HUES64 (cell line): ENCODE results near the gene KLF13.

ENCODE experiments used
- H3K27ac ChIP-seq: 2 replicates; pipeline ENCODE4 v1.7.0; 2013; ENCODE audit warnings: low read depth, low read length, inconsistent platforms
- H3K27me3 ChIP-seq: 2 replicates; pipeline ENCODE4 v1.6.1; 2013; ENCODE audit warnings: mild to moderate bottlenecking, low read length; ENCODE audit not compliant: insufficient read depth
- H3K36me3 ChIP-seq: 2 replicates; pipeline ENCODE4 v1.6.1; 2013; ENCODE audit warnings: mild to moderate bottlenecking, low read length; ENCODE audit not compliant: insufficient read depth
- H3K4me1 ChIP-seq: 2 replicates; pipeline ENCODE4 v1.6.1; 2013; ENCODE audit warnings: mild to moderate bottlenecking, low read length, moderate library complexity; ENCODE audit not compliant: insufficient read depth
- H3K4me3 ChIP-seq: 2 replicates; pipeline ENCODE4 v1.5.1; 2013; ENCODE audit warnings: mild to moderate bottlenecking, low read length, moderate library complexity
- H3K9ac ChIP-seq: 2 replicates; pipeline ENCODE4 v1.6.1; 2013; ENCODE audit warnings: mild to moderate bottlenecking, low read depth, low read length
- H3K9me3 ChIP-seq: 2 replicates; pipeline ENCODE4 v1.6.1; 2013; ENCODE audit warnings: low read depth, low read length; ENCODE audit not compliant: insufficient read depth
- WGBS: fragments of 150-250, 120-280 bp; methylation state at CpG from one replicate; pipeline ENCODE4 v1.1.7; 2013; ENCODE audit warnings: missing lambda C conversion rate; 5-methylcytosine and 5-hydroxymethylcytosine counted together

Gene KLF13

DNA sequence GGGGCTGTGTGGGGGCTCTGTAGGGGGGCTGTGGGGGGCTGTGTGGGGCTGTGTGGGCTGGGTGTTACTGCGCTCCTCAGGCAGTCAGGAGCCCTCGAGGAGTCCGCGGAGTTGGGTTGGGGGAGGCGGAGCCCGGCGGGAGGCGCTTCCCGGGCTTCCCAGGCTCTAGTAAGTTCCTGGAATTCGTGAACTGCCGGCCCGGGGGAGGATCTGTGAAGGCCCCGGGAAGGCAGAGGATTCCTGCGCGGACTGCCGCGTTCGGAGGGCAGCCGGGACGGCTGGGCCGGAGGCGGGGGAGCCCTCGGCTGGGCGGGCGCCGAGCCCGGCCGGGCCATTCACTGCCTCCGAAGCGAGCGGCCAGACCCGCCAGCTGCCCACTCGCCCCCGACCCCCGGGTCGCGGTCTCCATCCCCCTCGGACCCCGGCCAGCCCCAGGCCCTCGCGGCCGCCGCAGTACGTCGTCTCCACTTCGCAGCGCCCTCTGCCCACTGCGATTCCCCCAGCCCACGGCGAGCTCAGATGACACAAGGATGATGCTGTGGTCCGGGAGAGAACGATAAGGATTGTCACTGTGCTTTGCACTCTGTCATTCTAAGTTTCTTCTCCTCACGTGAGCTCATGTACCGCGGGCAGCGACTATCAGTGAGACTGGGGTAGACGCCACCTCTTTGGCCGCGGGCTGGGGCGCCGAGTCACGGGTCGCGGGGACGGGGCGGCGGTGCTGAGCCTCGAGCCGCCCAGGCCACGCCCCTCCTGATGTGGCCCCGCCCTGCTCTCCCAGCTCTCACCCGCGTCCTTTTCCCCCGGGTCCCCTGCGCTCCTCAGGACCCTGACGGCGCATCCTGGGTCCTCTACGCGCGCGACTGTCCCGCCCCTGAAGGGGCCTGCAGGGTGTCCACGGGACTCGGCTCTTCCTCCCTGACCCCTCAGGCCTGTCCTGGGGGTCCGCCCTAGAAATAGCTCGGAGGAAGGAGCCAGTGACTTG is 65.3 kb downstream of the KLF13 start:
- H3K4me1 ChIP-seq: peaks cover 5% of the 10 kb centered on the region
- peak overlapping the region; percentile 68 for H3K4me3 ChIP-seq
- no peaks in the 10 kb centered on the region for H3K36me3 ChIP-seq
- H3K27ac ChIP-seq: no peak overlapping the region
- peak overlapping the region; percentile 21; the same call in 1 of the 2 replicates for H3K9ac ChIP-seq
- under 1% methylated on average over 86 of the region's 86 CpGs for WGBS
- peaks cover 32% of the 10 kb centered on the region for H3K27me3 ChIP-seq
- H3K9me3 ChIP-seq: peaks cover 6% of the 10 kb centered on the region; the same call in 1 of the 2 replicates

GRCh38 chr15:31392761-31393401 is 66.2 kb downstream of the KLF13 start:
- WGBS: 2% methylated on average over 42 of the region's 43 CpGs

DNA sequence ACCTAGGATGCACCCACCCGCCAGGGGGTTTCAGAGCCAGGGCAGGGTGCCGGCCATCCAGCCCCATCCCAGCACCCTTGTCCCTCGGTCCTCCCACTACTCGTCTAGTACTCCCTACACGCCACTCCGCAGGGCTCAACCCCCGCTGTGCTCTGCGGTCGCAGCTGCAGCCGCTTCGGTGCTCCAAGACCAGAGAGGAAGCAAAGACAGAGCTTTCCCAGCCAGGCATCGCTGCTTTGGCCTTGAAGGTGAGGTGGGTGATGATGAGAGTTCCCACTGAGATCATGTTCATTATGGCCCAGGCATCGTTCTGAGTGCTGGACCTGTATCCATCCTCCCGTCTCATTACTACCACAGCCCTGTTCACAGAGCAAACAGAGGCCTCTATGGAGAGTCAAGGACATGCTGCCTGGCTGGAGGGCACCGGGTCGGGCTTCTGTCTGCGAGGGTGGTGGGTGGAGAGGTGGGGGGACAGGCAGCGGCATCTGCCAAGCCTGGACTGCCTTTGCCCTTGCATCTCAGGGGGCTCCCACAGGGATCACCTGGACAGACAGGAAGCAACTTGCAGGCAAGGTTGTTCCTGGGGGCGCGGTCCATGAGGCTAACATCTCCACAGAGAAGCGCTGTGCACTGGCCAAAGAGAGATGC is 66.9 kb downstream of the KLF13 start:
- Histone ChIP-seq H3K4me1 (peaks cover 18% of the 10 kb centered on the region), H3K27me3 (peaks cover 32% of the 10 kb centered on the region), H3K27ac (no peak overlapping the region), H3K9me3 (peaks cover 6% of the 10 kb centered on the region; the same call in 1 of the 2 replicates), H3K4me3 (peak overlapping the region; percentile 68), H3K36me3 (no peaks in the 10 kb centered on the region), H3K9ac (no peak overlapping the region)
- WGBS: 31% methylated on average over 21 of the region's 21 CpGs

More at GRCh38 chr15:31392761-31393401, 66.2 kb downstream of the KLF13 start:
- H3K27ac ChIP-seq: no peak overlapping the region
- peak overlapping the region; percentile 68 for H3K4me3 ChIP-seq
- H3K9me3 ChIP-seq: peaks cover 6% of the 10 kb centered on the region; the same call in 1 of the 2 replicates
- no peak overlapping the region for H3K9ac ChIP-seq
- H3K27me3 ChIP-seq: peaks cover 32% of the 10 kb centered on the region
- no peaks in the 10 kb centered on the region for H3K36me3 ChIP-seq
- peaks cover 11% of the 10 kb centered on the region for H3K4me1 ChIP-seq

DNA sequence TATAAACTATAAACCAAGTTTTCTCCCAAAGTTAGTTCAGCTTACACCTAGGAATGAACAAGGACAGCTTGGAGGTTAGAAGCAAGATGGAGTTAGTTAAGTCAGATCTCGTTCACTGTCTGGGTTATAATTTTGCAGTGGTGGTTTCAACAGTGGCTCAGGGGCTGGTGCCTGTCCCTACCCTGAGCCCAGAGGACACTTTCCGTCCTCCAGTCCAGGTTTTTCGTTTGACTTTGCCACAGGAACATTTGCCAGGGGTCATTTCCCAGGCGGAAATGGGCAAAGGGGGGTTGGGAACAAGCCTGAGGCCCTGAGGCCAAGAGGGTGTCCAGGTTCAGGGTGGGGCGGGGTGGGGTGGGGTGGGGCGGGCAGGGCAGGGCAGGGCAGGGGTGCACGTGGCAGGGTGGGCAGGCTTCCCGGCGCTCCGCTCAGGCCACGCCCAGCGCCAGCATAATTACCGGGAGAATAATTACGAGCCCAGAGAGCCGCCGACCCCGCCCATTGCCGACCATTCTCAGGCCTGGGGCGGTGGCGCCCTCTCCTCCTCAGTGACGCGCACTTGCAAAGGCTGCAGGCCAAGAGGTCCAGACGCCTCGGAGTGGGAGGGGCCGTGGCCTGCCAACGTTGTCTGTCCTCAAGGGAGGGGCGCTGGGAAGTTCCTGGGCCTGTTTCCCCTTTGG is 70.4 kb downstream of the KLF13 start:
- H3K4me3 ChIP-seq: peak overlapping the region; percentile 32

DNA sequence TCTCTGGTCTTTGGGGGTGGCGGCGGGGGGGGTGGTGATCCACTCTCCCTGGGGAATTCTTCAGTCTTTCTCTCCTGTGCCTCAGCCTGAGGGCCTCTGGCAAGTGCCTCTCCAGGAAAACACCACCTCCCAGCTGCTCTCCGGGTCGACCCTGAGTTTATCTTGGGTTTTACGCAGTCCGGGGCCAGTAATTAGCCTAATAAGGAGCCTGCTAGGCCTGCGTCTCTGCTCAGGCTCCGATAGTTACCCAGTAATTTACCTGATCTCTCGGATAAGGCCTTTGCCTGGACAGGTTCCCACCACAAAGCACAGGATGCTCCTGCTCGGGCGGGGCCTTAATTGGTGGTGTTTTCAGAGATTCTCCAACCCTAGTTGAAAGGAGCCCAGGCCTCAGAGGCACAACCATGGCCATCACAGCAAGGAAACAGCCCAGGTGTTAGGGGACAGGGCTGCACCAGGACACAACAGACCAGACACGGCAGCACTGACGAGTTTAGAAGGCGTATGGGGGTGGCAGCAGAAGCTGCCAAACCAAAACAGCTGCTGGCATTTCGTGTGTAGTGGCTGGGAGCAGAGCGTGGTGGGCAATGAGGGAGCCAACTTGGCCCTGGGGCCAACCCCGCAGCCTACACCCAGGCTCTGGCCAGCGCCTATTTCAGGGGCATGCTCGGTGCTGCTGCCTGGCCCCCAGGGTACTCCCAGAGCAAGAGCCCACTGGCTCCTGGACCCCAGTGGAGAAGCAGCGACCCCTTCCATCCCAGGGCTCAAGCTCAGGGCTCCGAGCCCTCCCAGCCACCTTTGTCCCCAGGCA is 71.4 kb downstream of the KLF13 start:
- WGBS: 71% methylated on average over 21 of the region's 21 CpGs
- Histone ChIP-seq H3K9ac (no peak overlapping the region), H3K36me3 (no peaks in the 10 kb centered on the region), H3K4me3 (no peak overlapping the region), H3K27me3 (peaks cover 17% of the 10 kb centered on the region), H3K9me3 (no peaks in the 10 kb centered on the region), H3K27ac (no peak overlapping the region), H3K4me1 (peaks cover 22% of the 10 kb centered on the region)

More for the DNA sequence above, 70.4 kb downstream of the KLF13 start:
- H3K27ac ChIP-seq: no peak overlapping the region
- peaks cover 22% of the 10 kb centered on the region for H3K4me1 ChIP-seq
- 3% methylated on average over 25 of the region's 27 CpGs for WGBS
- H3K27me3 ChIP-seq: peaks cover 28% of the 10 kb centered on the region
- no peak overlapping the region for H3K9ac ChIP-seq
- H3K36me3 ChIP-seq: no peaks in the 10 kb centered on the region
- H3K9me3 ChIP-seq: no peaks in the 10 kb centered on the region

- peaks cover 22% of the 10 kb centered on the region for H3K4me1 ChIP-seq
- H3K27me3 ChIP-seq: peaks cover 10% of the 10 kb centered on the region
- no peak overlapping the region for H3K9ac ChIP-seq
- H3K27ac ChIP-seq: no peak overlapping the region
- no peaks in the 10 kb centered on the region for H3K9me3 ChIP-seq
- H3K4me3 ChIP-seq: no peak overlapping the region
- H3K36me3 ChIP-seq: no peaks in the 10 kb centered on the region
- 79% methylated on average over 10 of the region's 10 CpGs for WGBS
Measured at GRCh38 chr15:31398677-31399301, 72.2 kb downstream of the KLF13 start.

DNA sequence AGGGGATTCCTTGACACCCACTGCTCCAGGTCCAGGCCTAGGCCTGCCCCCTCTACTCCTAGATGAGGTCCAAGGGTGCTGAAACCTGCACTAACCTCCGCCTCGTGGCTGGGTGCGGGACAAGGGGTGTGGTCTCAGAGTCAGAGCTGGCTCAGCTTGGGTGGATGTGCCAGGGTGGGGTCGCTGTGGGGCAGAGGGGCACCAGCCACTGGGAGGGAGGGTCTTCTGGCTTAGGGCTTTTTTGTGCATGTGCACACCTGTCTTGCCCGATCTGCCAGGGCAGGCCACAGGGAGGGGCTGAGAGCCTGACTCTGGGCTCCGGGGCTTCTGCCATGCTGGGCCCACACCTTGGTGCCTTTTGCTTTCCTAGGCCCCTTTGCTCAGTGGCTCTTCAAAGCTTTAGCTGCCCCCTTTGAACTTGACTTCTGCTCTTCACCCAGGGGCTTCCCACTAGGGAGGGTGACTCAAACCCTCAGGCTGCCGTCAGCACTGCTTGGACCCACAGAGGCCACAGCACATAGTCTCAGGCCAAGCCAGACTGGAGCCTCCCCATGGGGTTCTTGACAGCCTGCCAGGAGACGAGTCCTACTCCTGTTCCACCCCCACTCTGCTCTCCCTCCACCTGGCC is 73.0 kb downstream of the KLF13 start:
- peaks cover 22% of the 10 kb centered on the region for H3K4me1 ChIP-seq
- H3K4me3 ChIP-seq: no peak overlapping the region
- H3K36me3 ChIP-seq: no peaks in the 10 kb centered on the region
- WGBS: 85% methylated on average over 8 of the region's 8 CpGs
- H3K27ac ChIP-seq: no peak overlapping the region
- H3K27me3 ChIP-seq: 0 out of 2 replicates have a peak, but pooled peaks cover 1% of the 10 kb centered on the region
- H3K9me3 ChIP-seq: no peaks in the 10 kb centered on the region
- H3K9ac ChIP-seq: no peak overlapping the region

GRCh38 chr15:31400222-31400927 is 73.7 kb downstream of the KLF13 start:
- Histone ChIP-seq H3K9me3 (no peaks in the 10 kb centered on the region), H3K4me1 (peaks cover 22% of the 10 kb centered on the region), H3K27me3 (no peaks in the 10 kb centered on the region), H3K27ac (no peak overlapping the region), H3K9ac (no peak overlapping the region), H3K4me3 (no peak overlapping the region), H3K36me3 (no peaks in the 10 kb centered on the region)
- WGBS: 91% methylated on average over 13 of the region's 13 CpGs

DNA sequence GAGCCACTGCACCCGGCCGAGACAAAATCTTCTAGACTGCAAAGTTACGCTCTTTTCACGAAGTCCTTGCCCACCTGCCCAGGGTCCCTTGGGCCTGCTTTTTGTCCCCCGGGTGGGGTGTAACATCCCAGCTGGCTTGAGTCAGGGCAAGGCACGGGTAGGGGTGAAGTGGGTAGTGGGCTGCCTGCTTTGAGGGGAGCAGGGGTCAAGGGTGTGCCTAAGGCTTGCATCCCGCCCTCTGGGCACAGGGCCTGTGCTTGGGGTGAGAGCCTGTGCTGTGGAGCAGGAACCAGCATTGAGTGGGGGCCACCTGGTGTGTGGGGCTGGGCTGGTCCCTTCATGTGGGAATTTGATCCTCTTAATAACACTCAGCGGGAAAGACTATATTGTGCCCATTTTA is 74.6 kb downstream of the KLF13 start:
- Histone ChIP-seq H3K4me3 (no peak overlapping the region), H3K4me1 (peaks cover 22% of the 10 kb centered on the region), H3K9me3 (no peaks in the 10 kb centered on the region), H3K27ac (no peak overlapping the region), H3K36me3 (no peaks in the 10 kb centered on the region), H3K27me3 (no peaks in the 10 kb centered on the region), H3K9ac (no peak overlapping the region)
- WGBS: 82% methylated on average over 8 of the region's 8 CpGs
